Chondrocyte (in vitro differentiated cells): ENCODE measurements around the gene BACE2. TPM values are rescaled to one million over a fixed set of nuclear protein-coding genes. Genes with fewer than 3 reads are reported as not detected.

Source experiments
- DNase-seq: peaks from one replicate; pipeline ENCODE4 v3.0.0; 2021; ENCODE audit warnings: mixed read lengths, low spot score
- H3K27ac Mint-ChIP-seq: one replicate; pipeline ENCODE4 v1.8.0; 2021; ENCODE audit warnings: mild to moderate bottlenecking, moderate library complexity, mixed read lengths; ENCODE audit not compliant: unreplicated experiment
- H3K27me3 Mint-ChIP-seq: 2 replicates; pipeline ENCODE4 v1.8.0; 2021; ENCODE audit warnings: low read depth, mixed read lengths
- H3K36me3 Mint-ChIP-seq: 2 replicates; pipeline ENCODE4 v1.8.0; 2021; ENCODE audit warnings: low read depth, mixed read lengths
- H3K4me1 Mint-ChIP-seq: 2 replicates; pipeline ENCODE4 v1.8.0; 2021; ENCODE audit warnings: low read depth, mild to moderate bottlenecking, mixed read lengths
- H3K4me3 Mint-ChIP-seq: one replicate; pipeline ENCODE4 v1.8.0; 2021; ENCODE audit warnings: mild to moderate bottlenecking, moderate library complexity, mixed read lengths; ENCODE audit not compliant: unreplicated experiment
- H3K9me3 Mint-ChIP-seq: 2 replicates; pipeline ENCODE4 v1.8.0; 2021; ENCODE audit warnings: low read depth, mixed read lengths
- CTCF ChIP-seq: fragments of 200-600 bp; sonication (generic); IDR thresholded peaks from 2 replicates; pipeline ENCODE4 v1.5.0; 2021; ENCODE audit warnings: antibody characterized with exemption, mild to moderate bottlenecking, moderate library complexity
- total RNA-seq: library from RNA; stranded (reverse); gene quantifications from 3 replicates; pipeline ENCODE4 v1.2.1, GENCODE V29; 2021

BACE2 gene
- total RNA-seq, 1 donor from 2014 or later, result 77.9 TPM

GRCh38 chr21:41158026-41158425 lies 9.9 kb upstream of the BACE2 start:
- Mint-ChIP-seq H3K27ac (no peak overlapping the region), H3K9me3 (peaks cover 9% of the 10 kb centered on the region), H3K27me3 (peaks cover 8% of the 10 kb centered on the region), H3K4me1 (peaks cover 6% of the 10 kb centered on the region), H3K36me3 (peaks cover 4% of the 10 kb centered on the region), H3K4me3 (no peak overlapping the region)
- no peak for TF ChIP-seq CTCF
- no peak for DNase-seq

- no peak for TF ChIP-seq CTCF
- Mint-ChIP-seq H3K4me1 (peaks cover 6% of the 10 kb centered on the region), H3K36me3 (peaks cover 2% of the 10 kb centered on the region), H3K27me3 (no peaks in the 10 kb centered on the region), H3K4me3 (no peak overlapping the region), H3K27ac (no peak overlapping the region), H3K9me3 (peaks cover 9% of the 10 kb centered on the region)
- DNase-seq, result no peak
Measured at GRCh38 chr21:41160036-41160435, 7.9 kb upstream of the BACE2 start.

GRCh38 chr21:41161428-41161827 lies 6.5 kb upstream of the BACE2 start:
- Mint-ChIP-seq H3K27ac (no peak overlapping the region), H3K4me1 (peaks cover 10% of the 10 kb centered on the region), H3K9me3 (peaks cover 9% of the 10 kb centered on the region), H3K27me3 (no peaks in the 10 kb centered on the region), H3K4me3 (no peak overlapping the region), H3K36me3 (peaks cover 2% of the 10 kb centered on the region)
- DNase-seq, result no peak
- no peak for TF ChIP-seq CTCF

GRCh38 chr21:41162096-41162495 lies 5.9 kb upstream of the BACE2 start:
- Mint-ChIP-seq H3K27ac (no peak overlapping the region), H3K9me3 (peaks cover 9% of the 10 kb centered on the region), H3K36me3 (peaks cover 2% of the 10 kb centered on the region), H3K4me3 (no peak overlapping the region), H3K27me3 (no peaks in the 10 kb centered on the region), H3K4me1 (peaks cover 12% of the 10 kb centered on the region)
- no peak for TF ChIP-seq CTCF
- DNase-seq, result no peak

GRCh38 chr21:41163091-41163490 lies 4.9 kb upstream of the BACE2 start:
- Mint-ChIP-seq H3K27me3 (no peaks in the 10 kb centered on the region), H3K27ac (no peak overlapping the region), H3K4me1 (peaks cover 12% of the 10 kb centered on the region), H3K36me3 (peaks cover 2% of the 10 kb centered on the region), H3K4me3 (no peak overlapping the region), H3K9me3 (peaks cover 9% of the 10 kb centered on the region)
- no peak for DNase-seq
- TF ChIP-seq CTCF, result no peak
